Subcutaneous adipose tissue (tissue), 4 donors: ENCODE results near the gene FAM219A. TPM values are rescaled to one million over a fixed set of nuclear protein-coding genes. Genes with fewer than 3 reads are reported as not detected.

Source experiments
- total RNA-seq, 4 donors: library from RNA; depleted of rRNA; stranded (reverse); fragments of >200 nt; gene quantifications; one replicate each; pipeline ENCODE4 v1.1.0, GENCODE V29; 2016
- TF ChIP-seq, protein P1 (sequence below): fragments of 450-650 bp; IDR thresholded peaks from one replicate; pipeline ENCODE4 v1.5.1; 2016; ENCODE audit warnings: low read depth, mild to moderate bottlenecking, control low read depth, antibody characterized with exemption, moderate library complexity

Gene FAM219A
- total RNA-seq, 4 donors from 2014 or later = 5.1 to 13.9 (median 7.9) TPM

GRCh38 chr9:34428325-34428958 lies 29.9 kb downstream of the FAM219A start:
- TF ChIP-seq, protein P1, sequence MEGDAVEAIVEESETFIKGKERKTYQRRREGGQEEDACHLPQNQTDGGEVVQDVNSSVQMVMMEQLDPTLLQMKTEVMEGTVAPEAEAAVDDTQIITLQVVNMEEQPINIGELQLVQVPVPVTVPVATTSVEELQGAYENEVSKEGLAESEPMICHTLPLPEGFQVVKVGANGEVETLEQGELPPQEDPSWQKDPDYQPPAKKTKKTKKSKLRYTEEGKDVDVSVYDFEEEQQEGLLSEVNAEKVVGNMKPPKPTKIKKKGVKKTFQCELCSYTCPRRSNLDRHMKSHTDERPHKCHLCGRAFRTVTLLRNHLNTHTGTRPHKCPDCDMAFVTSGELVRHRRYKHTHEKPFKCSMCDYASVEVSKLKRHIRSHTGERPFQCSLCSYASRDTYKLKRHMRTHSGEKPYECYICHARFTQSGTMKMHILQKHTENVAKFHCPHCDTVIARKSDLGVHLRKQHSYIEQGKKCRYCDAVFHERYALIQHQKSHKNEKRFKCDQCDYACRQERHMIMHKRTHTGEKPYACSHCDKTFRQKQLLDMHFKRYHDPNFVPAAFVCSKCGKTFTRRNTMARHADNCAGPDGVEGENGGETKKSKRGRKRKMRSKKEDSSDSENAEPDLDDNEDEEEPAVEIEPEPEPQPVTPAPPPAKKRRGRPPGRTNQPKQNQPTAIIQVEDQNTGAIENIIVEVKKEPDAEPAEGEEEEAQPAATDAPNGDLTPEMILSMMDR = no peak

DNA sequence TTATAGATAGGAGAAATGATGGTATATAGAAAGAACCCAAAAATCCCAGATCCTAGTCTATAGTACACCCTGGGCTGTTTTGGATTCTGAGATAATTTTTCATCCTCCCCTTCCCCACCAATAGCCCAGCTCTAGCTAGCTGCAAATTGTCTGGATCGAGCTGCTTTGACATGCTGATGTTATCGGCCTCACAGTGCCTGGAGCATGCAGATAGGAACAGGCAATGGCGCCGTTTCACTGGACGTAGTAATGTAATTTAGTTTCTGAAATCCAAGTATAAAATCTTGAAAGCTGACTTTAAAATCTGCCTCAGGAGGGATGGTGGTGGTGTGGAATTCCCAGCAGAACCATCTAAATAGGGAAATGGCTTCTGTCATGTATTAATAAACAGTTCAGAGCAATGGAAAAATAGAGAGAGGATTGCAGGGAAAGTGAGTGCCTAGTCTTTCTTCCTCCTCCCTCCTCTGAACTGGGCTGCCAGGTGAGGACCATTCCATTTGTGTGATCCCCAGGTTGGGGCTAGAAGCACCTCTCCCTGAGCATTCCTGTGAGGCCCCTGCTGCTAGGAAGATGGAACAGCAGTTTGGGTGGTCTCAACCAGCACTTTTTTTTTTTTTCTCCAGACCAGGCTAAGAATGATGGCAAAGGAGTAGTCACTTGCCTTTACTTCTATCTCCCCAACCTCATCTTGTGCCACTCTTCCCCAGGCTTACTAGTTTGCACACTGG lies 31.9 kb downstream of the FAM219A start:
- TF ChIP-seq, protein P1 = no peak

DNA sequence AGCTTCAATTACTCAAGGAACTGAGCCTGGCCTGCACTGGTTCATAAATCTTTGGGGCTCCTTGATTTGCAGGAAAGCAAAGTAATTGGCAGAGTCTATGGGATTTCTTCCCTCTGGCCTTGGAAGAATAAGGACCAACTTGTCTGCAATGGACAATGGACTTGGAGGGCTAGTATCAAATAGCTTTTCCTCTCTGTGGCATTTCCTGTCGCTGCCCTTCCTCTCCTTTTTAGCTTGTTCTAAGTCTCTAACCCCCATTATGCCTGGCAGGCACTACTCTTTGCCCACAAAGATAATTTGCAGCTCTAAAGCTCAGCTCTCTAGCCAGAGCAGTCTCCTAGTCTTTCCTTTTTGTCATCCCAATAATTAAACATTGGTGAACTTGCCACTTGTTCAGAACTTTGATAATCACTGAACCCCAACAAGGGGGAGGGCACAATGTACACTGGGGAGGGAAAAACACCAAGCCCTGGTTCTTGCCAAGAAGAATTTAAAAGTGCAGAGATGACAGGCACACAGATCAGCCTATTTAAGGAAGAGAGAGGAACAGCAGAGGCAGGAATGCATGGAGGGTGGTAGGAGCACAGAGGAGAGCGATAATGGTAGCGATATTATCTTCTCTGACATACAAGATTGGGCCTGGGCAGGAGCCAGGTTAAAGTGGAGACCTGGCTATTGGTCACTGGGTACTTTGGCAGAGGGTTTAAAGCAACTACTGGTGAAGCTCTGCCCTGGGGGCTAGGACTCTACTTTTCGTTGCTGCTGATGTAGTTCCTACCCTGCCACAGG lies 38.5 kb downstream of the FAM219A start:
- TF ChIP-seq, protein P1 = no peak

GRCh38 chr9:34417734-34418133 lies 40.6 kb downstream of the FAM219A start:
- TF ChIP-seq, protein P1 = no peak

DNA sequence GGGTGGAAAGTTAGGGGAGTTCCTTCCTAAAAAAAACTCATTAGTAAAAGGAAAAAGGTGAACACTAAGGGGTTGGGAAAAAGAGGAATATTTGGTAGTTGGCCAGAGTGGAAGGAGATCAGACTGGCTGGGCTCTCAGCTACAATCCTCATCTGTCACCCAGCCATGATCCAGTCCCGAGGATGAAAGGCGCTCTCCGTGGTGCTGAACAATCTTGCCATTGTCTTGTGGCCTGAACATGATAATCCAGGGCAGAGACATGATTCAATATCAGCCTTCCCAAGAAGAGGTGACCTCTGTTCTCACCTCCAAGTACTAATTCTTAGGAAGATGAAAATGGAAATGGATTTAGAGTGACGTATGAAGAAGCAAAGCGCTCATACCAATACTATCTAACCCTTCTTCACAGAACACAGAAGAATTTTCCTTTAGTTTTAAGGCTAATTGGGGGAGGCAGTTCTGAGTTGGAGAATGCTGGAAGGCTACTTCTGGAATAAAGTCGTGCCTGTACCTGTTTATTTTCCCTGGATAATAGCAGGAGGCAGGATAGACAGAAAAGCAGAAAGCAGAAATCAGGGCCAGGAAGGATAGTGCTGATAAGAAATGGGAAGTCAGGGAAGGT lies 45.0 kb downstream of the FAM219A start:
- TF ChIP-seq, protein P1 = no peak

GRCh38 chr9:34412336-34412735 lies 46.0 kb downstream of the FAM219A start:
- TF ChIP-seq, protein P1 = no peak

DNA sequence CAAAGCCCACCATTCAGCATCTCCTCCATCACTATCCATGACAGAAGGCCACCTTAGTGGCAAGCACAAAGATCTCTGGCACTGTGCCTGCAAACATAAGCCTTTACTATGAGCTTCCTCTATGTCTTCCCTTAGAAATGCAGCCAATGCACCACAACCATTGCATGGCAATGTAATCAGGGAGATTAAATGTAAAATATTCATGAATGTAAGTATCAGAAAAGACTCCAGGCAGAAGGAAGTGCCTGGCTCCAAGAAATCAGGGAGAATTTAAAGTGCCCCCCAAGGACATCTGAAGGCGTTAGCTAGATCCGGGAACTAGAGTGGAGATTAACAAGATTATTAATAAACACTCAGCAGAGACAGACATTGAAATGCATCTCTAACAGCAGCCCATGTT lies 49.2 kb downstream of the FAM219A start:
- TF ChIP-seq, protein P1 = no peak
